Hippocampal formation (tissue), 2 donors: ENCODE results near the gene FBLN5.
"Not testable (repeated sequence)": the region's sequence is repeated elsewhere in the genome, so short reads cannot be mapped to it uniquely, and the experiment has no call there.

Experiments
- DNase-seq, 2 donors: peaks; one replicate each; lab custom pipeline; 2025; lab: John Stamatoyannopoulos, UW

FBLN5 gene

DNA sequence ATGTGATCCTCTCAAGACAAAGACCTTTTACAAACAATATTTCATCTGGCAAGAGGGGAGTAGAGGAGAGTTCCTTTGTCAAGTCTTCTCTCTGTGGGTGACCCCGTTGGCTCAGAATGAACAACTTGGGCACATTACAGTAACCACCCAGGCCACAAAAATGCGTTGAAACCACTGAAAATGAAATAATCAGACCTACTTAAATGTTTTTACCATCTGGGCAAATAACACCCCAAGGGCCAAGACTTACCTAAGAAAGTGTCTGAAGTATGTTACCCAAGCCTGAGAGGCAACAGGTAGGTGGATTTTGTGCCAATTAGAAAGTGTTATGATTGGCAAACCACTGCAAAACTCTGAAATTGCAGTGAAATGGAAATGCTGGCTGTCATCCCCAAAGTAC is 81.4 kb downstream of the FBLN5 start:
- DNase-seq: no peak

DNA sequence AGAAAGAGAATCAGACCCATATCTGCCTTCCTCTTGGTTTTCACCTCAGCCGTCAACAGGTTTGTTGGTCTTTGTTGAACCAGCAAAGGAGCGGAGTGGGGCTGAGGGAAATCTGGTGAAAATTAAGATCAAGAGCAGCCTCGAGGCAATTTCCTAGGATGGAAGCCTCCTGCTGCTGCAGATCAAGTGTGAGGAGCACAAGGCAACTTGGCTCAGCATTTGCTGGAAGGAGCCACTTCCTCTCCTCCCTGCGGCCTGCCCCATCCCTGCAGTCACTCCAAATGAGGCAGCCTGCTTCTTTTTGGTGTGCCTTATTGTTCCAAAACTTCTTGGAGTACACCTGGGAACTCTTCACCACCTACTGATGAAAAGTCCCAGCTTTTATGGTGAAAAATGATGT is 85.1 kb downstream of the FBLN5 start:
- no peak for DNase-seq

DNA sequence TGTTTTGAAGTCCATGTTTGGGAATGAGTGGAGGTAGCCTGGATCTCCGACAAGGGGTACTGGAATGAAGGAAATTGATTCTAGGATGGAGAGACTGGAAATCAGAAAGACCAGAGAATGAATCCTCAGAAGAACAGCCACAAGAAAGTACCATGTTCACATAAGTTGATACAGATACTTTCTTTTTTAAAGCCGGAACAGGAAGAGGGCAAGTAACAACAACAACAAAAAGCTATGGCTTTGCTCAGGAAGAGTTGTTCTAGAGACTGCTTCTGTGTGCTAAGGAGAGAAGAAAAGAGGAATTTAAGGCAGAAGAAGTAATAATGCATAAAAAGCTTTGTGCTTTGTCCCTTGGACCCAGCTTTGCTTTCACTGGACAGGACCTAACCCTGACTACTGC is 86.4 kb downstream of the FBLN5 start:
- no peak for DNase-seq

DNA sequence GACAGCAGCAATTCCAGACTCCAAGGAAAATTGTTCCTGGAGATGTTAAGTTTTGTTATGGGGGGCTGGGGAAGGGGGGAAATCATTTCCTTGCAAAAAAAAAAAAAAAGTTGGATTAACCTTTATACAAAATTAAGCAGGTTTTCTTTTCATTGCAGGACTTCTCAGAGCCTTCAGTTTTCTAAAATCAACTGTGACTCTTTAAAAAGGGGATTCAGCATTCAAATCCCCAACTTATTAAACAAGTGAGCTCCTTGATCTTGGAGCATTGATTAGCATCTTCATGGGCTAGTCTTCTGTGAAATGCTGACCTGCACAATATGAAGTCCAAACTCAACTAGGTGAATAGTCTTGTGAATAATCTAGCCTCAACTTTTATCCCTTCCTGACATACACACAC is 87.3 kb downstream of the FBLN5 start:
- DNase-seq: no peak

DNA sequence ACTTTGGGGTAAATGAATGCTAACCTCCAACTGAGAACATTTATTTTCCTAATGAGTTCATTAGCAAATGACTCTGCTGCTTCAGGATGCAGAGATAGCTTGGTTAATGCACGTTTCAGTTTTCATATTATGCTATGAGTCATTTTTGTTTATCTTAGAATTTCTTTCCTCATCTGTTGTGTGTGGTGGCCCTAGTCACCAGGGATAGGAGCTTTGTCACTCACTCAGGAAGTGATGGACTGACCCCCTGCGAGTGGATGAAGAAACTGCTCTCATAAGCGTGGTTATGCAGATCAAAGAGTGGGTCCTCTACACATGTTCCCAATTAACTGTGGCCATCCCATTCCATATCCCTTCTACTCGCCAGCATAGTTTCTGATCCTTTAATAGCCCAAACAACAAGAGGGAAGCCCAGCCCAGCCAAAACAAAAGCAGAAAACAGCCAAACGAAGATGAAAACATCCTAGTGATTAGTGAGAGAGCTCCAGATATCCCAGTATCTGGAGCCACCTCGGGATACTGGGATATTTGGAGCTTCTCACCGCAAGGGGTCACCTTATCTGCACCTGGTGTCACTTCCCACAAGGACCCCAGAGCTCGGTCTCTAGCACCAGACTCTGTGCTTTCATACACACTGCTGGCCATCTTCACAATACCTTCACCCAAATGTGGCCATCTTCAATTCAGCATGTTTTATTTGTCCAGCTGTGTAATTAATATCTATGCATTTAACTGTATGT is 88.8 kb downstream of the FBLN5 start:
- DNase-seq: no peak

DNA sequence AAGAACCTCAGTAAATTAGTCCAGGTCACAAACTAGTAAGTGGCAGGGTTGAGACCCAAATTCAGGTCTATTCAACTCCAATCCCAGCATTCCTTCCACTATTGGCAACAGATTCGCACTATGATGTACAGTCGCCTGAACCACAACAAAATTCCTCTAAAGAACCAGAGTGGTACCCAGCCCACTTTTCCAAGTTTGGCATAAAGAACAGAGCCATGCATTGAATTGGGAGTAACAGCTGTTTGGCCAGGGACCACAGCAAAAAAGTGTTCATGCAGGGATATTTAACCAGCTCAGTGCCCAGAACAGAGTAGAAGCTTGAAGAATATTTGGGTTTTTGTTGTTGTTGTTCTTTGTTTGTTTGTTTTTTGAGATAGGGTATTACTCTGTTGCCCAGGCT is 89.9 kb downstream of the FBLN5 start:
- no peak for DNase-seq

DNA sequence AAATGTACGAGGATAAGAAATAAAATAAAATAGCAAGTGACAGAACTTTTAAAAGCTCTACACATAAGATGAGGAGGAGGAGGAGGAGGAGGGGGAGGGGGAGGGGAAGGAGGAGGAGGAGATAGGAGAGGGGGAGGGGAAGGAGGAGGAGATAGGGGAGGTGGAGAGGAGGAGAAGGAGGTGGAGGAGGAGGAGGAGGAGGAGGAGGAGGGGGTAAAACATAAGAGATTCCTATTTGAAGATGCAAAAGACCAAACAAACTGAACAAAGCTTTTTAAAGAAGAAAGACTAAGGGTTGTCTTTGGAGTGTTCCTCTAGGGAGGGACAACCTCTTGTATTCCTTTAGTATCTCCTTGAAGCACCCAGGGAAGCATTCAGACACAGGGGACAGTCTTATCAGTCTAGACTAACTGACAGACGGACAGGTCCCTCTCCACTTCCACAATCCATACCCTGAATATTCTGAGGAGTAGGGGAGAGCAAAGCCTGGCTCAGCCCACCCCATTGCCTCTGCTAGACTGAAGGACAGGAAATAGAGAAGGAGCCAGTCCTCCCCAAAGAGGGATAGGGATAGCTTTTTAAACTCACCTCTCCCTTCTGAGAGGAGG is 93.1 kb downstream of the FBLN5 start:
- DNase-seq: no peak

DNA sequence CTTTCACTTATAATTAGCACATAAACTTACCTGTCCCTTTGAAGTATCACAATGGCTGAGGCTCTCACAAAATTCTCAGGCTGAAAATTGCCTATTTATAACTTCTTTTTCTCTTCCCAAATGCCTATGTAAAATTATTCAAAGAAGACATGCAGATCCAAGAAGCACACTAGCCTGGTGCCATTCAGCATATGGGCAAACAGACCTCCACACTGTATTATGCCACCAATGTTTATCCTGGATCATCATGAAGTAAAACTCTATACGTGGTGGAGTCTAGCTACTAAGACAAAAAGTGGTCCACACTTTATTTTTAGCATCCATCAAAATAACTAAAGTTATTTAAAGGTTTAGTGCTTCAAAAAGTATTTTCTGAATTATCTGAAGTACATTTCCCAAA is 95.9 kb downstream of the FBLN5 start:
- no peak for DNase-seq

DNA sequence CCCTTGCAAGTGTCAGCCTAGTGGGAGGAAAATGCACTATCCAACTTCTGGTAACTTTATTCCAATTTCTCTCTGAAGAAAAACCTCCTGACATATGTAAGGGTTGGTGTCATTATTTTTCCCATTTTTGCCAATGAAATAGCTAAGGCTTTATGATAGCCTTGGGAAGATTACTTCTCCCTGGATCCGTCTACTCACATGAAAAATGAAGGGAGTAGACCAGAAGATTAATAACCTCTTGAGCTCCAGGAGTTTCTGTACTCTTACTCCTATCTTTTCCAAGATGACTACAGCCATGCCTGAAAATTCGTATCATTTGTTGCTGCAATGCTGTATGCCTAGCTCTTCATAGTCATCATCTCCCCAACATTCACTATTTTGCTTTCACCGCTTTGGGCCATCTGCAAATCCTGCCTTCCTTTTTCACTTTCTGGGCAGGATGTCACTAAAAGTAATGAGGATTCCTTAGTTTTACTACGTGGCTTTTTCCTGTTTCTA is 98.9 kb downstream of the FBLN5 start:
- DNase-seq: no peak

DNA sequence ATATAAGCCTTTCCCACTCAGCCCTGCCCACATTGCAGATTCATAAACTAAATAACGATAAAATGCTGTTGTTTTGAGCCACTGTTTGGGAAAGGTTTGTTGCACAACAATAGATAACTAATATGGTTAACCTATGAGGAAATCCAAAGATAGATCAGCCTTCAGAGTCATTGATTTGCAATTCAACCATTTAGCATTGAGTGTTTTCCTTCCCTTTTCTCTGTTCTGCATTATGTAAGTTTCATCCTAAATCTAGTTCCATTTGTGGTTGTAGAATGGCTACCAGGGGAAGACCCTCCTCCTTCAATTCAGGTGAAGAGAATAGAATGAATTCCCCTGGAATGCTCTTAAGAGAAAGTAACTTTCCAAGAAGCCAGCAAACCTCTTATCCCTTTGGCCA is 99.8 kb downstream of the FBLN5 start:
- no peak for DNase-seq

DNA sequence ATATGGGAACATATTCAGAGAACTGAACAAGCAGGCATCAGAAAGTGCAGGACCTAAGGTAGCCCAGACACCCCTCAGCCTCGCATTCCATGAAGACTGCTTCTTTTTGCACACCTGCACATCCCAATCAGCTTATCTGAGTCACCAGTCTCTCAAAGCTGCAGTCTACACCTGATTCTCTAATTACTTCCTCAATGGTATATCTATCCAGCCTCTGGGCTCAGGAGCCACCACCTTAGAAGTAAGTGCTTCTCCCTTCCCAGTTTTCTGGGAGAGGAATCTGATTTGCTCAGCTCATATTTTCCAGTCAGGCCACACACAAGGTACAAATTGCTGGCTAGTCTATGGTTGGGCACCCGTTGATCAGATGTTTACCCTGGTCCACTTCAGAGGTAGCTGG is 101.8 kb downstream of the FBLN5 start:
- DNase-seq: no peak

DNA sequence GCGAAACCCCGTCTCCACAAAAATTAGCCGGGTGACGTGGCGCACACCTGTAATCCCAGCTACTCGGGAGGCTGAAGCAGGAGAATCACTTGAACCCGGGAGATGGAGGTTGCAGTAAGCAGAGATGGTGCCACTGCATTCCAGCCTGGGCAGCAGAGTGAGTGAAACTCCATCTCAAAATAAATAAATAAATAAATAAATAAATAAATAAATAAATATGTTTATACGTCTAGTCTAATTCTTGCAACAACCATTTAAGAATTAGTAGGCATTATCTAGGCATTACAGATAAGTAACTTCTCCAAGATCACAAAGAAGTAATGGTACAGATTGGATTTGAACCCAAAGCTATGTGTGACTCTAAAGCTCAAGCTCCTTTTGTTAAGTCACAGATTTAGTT is 102.4 kb downstream of the FBLN5 start:
- DNase-seq: not testable (repeated sequence)

DNA sequence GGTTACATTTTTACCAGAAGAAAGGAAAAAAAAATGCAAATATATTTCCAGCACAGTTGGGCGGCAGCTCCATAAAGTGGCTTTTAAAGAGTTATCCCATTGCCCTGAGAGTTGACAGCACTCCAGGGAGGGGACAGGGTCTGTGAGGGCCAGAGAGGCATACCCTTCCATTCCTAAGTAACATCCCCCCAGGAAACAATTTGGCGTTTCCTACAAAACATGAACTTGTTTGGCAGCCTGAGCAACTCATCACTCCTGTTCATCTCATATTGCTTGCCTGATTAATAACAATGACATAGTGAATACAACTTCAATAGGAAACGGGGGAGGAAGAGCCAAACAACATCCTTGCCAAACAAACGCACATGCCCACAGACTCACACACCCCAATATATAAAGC is 103.5 kb downstream of the FBLN5 start:
- no peak for DNase-seq

DNA sequence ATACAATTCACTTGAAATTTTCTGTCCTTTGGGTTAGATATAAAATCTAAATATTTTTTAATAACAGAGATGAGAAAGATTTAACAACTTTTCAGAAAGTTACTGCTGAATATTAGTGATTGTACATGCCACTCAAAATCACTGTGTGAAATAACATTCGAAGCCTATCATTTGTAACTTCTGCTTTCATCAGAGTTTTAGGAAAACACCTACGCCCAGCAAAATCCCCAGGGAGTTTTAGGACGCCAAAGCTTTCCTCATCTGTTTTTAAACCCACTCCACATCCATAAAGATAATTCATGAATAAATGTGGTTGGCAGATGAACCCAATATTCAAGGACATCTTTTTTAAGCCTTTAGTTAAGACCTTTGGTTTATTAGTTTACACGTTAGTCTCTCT is 104.1 kb downstream of the FBLN5 start:
- no peak for DNase-seq

DNA sequence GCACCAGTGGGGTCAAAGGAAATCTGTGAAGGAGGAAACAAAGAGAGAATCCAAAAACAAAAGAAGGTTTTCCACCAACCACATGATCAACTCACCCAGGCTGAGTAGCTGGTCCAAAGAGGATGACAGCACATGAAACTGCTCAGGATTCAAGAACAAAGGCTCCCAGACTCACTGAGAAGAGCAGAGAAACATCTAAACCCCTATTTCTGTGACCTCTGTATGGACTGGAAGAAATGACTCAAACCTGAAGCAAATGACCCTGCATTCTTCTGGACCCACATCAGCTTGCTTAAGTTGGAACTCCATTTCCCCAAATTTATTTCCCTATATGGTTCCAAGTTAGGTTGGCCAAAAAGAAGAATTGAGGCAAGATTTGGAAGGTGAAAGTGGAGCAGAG is 106.4 kb downstream of the FBLN5 start:
- no peak for DNase-seq

DNA sequence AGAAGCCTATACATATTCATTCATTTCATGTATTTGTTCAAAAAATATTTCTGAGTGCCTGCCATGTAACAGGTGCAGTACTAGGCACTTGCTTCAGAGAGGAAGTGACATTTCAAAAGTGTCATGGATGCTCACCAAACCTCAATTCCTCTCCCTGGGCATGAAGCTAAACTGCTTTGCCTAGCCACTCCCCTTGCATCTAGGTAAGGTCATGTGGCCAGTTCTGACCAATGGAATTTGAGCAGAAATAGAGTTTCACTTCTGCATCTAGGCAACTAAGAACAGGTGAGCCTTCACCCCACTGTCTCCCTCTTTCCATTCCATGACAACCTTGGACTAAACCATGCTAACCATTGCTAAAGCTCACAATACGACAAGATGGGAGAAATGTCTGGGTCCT is 107.7 kb downstream of the FBLN5 start:
- no peak for DNase-seq

DNA sequence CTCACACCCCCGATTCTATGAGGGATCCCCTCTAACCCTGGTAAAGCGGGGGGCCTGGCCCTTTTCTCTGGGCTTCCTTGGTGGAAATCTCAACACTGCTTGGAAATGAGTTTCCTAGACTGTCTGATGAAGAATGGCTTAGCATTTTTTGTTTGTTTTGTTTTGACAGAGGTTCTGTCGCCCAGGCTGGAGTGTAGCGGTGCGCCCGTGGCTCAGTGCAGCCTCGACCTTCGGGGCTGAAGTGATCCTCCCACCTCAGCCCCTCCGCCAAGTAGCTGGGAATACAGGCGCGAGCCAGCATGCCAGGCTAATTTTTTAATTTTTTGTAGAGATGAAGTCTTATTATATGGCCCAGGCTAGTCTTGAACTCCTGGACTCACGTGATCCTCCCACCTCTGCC is 110.4 kb downstream of the FBLN5 start:
- no peak for DNase-seq

DNA sequence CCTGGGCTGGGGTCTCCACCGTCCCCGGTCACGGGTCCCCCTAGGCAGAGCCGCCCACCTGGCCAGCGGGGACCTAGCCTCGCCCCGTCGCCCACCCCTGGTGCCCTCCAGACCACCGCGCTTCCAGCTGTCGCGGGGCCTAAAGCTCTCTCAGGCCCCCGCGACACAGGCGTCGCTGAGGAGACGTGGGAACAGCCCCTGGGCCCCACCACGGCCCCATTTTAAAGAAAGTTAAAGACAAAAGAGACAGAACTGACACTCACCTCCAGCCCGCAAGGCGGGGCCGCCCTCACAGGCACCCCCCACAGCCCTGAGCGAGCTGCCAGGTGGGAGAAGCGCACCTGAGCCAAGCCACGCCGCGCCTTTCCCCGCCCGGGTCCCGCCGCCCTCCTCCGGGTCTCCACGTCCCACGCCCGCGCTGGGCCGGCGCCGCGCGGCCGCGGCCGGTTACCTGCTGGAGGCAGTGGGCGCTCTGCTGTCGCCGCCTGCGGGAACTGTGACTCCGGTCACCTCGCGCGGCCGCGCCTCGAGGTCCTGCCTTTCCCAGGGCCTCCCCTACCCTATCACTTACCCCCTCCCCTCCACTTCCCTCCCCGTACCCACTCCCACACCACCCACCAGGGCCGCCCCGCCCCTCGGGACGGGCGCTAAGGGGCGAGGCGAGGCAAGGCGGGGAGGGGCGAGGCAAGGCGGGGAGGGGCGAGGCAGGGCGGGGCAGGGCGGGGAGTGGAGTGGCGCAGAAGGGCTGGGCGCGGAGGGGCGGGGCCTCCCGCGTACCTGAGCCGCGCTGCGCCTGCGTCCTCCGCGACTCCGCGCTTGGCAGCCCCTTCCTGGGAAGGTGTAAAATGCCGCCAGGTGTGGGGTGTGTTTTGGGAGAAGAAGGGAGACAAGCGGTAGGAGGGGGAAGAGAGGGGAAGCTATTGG is 111.3 kb downstream of the FBLN5 start:
- DNase-seq: no peak

DNA sequence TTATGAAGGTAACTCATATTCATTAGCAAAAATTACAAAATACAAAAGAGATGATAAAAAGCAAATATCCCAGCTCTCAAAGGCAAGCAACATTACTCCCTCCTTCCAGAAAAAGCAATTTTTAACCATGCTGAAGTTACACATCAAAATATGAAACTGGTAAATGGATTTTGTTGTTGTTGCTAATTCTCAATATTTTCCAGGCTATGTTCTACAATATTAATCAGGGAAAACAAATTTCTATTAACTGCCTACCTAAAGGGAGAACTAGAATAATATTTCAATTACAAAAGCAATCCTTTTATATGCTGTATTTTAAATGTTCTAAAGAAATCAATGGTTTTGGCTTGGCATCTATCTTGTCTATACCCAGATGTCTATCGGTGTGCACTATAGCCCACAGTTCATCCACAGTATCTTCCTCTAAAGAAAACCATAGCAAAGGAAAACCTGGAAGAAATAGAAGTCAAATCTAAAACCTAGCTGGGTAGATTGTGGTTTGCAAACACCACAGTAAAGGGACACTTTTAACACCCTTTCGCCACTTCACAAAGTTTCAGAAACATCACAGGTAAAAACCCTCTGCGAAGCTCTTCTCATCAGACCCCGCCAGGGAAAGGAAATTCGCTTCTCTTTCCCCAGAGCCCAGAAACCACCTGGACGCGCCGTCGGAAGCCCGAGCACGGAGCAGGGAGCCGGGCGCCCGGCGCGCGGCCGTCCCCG is 112.1 kb downstream of the FBLN5 start:
- DNase-seq: no peak

DNA sequence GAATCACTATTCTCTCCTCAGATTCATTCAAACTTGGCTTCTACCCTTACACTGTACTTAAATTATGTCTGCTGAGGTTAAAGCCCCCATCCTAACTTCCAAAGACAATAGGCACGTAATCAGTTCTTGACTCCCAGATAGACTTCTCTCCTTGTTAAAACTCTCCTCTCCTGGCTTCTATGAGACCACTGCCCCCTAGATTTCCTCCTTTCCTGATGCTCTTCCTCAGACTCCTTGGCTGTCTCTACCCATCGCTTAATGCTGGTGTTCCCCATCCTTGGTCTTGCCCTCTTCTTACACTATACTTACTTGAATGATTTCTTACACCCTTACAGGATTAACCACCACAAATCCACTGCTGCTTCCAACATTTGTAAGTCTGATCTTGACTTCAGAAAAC is 112.9 kb downstream of the FBLN5 start:
- DNase-seq: no peak

DNA sequence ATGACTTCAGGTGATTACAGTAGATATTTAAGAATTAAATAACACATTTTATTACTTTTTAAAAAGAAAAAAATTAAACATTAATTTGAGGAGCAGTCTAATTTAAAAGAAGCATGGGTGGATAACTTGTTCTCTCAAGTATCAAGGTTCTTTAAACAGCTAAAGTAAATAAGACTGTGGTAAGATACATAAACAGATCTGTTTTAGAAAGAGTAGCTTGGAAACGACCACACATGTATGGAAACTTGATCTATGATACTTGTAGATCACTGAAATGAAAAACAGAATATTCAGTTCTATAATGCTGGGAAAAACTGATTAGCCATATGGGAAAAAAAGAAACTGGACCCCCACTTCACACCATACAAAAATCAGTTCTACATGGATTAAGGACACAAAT is 116.2 kb downstream of the FBLN5 start:
- DNase-seq: no peak

DNA sequence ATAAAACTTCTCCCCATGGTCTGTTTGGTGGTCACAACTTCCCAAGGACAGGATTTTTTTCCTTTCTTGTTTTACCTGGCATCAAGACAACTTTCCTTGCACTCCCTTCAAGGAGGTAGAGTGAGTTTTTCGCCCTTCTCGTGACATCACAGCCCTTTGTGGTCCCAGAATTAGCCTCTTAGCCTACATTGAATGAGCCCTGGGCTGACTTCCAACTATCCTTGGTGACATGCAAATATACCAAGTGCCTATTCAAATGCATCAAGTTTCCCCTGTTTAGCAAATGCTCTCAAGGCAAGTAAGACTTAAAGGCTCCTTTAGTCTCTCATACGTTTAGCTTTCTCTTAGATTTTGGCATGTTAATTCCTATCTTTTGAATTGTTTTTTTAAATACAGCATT is 116.7 kb downstream of the FBLN5 start:
- DNase-seq: no peak
